Measurements from ENCODE around the gene GNA15.

GNA15 gene

DNA sequence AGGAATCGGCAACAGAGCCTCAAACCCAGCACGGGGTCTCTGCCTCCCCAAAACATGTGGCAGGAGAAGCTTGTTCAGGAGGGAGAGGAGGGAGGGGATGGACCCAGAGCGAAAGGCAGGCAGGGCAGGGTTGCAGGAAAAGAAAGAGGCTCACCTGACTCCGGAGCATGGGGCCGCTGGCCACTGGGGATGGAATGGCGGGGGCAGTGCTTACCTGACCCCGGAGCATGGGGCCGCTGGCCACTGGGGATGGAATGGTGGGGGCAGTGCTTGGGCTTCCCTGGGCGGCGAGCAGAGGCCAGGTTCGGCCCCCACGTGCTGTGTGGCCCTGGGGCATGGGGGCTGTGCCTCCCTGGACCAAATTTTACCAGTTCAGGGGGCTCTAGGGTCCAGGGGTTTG, 75.4 kb downstream of the GNA15 start:
- Histone ChIP-seq H3K4me3 (ENCODE audit: low read length) (no peak overlapping the region), H3K9me3 (ENCODE audit: control insufficient read depth, insufficient read depth, low read length) (no peaks in the 10 kb centered on the region), H3K9me2 (replicated peaks; ENCODE audit: control insufficient read depth, low read length) (no peaks in the 10 kb centered on the region), H3K4me2 (ENCODE audit: low read length) (no peak overlapping the region), H3K4me1 (ENCODE audit: control insufficient read depth, low read length) (peaks cover 23% of the 10 kb centered on the region), H3K36me3 (ENCODE audit: control insufficient read depth, low read length) (peaks cover 15% of the 10 kb centered on the region), H4K20me1 (ENCODE audit: control insufficient read depth, insufficient read depth, low read depth, low read length) (0 out of 2 replicates have a peak, but pooled peaks cover 3% of the 10 kb centered on the region), H3K27ac (ENCODE audit: low read depth, low read length) (no peak overlapping the region), H3K79me2 (ENCODE audit: control insufficient read depth, low read length) (no peaks in the 10 kb centered on the region), H3F3A (ENCODE audit: control insufficient read depth, insufficient read depth) (peaks cover 6% of the 10 kb centered on the region; the same call in 1 of the 2 replicates), H3K27me3 (ENCODE audit: control insufficient read depth, low read length) (no peaks in the 10 kb centered on the region)
- TF ChIP-seq, protein P1, sequence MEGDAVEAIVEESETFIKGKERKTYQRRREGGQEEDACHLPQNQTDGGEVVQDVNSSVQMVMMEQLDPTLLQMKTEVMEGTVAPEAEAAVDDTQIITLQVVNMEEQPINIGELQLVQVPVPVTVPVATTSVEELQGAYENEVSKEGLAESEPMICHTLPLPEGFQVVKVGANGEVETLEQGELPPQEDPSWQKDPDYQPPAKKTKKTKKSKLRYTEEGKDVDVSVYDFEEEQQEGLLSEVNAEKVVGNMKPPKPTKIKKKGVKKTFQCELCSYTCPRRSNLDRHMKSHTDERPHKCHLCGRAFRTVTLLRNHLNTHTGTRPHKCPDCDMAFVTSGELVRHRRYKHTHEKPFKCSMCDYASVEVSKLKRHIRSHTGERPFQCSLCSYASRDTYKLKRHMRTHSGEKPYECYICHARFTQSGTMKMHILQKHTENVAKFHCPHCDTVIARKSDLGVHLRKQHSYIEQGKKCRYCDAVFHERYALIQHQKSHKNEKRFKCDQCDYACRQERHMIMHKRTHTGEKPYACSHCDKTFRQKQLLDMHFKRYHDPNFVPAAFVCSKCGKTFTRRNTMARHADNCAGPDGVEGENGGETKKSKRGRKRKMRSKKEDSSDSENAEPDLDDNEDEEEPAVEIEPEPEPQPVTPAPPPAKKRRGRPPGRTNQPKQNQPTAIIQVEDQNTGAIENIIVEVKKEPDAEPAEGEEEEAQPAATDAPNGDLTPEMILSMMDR (IDR thresholded peaks at IDR 0.05; ENCODE audit: low read depth, low read length, poor library complexity, severe bottlenecking) = no peak
- no peak for TF ChIP-seq EZH2phosphoT487 (IDR thresholded peaks at IDR 0.05; ENCODE audit: borderline replicate concordance, low read length)

DNA sequence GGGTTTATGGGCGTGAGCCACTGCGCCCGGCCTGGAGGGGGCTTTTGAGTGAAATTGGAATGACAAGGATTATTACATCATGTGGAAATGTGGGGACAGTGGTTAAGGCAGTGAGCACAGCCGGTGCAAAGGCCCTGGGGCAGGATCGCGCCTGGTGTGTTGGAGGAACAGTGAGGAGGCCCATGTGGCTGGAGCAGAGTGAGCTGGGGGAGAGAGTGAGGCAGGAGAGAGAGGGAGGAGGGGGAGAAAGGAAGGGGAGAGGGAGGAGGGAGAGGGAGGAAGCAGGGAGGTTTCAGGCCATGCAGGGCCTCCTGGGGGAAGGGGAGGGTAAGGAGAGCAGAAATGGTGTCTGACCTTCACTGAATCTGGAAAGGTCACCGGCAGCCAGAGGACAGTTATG, 77.3 kb downstream of the GNA15 start:
- Histone ChIP-seq H3K79me2 (ENCODE audit: control insufficient read depth, low read length) (no peaks in the 10 kb centered on the region), H3K27me3 (ENCODE audit: control insufficient read depth, low read length) (no peaks in the 10 kb centered on the region), H3K4me3 (ENCODE audit: low read length) (peak overlapping the region; percentile 37), H3K4me2 (ENCODE audit: low read length) (peak overlapping the region; percentile 52), H3K4me1 (ENCODE audit: control insufficient read depth, low read length) (peaks cover 23% of the 10 kb centered on the region), H3K36me3 (ENCODE audit: control insufficient read depth, low read length) (no peaks in the 10 kb centered on the region), H4K20me1 (ENCODE audit: control insufficient read depth, insufficient read depth, low read depth, low read length) (no peaks in the 10 kb centered on the region), H3K27ac (ENCODE audit: low read depth, low read length) (peak overlapping the region; percentile 53), H3F3A (ENCODE audit: control insufficient read depth, insufficient read depth) (peaks cover 6% of the 10 kb centered on the region; the same call in 1 of the 2 replicates), H3K9me3 (ENCODE audit: control insufficient read depth, insufficient read depth, low read length) (no peaks in the 10 kb centered on the region), H3K9me2 (replicated peaks; ENCODE audit: control insufficient read depth, low read length) (no peaks in the 10 kb centered on the region)
- TF ChIP-seq EZH2phosphoT487 (IDR thresholded peaks at IDR 0.05; ENCODE audit: borderline replicate concordance, low read length) = no peak
- TF ChIP-seq, protein P1 (IDR thresholded peaks at IDR 0.05; ENCODE audit: low read depth, low read length, poor library complexity, severe bottlenecking) = no peak
